ENCODE results near the gene ZBTB32.
"Not testable (repeated sequence)": the region's sequence is repeated elsewhere in the genome, so short reads cannot be mapped to it uniquely, and the experiment has no call there.

The ZBTB32 gene

GRCh38 chr19:35704218-35704617, at the start of gene ZBTB32:
ZBTB32 (plus strand) TSS chr19:35704558; CDS start chr19:35714627, 10,069 bp downstream.
- no peak for DNase-seq

GRCh38 chr19:35654828-35655227, 49.5 kb upstream of the ZBTB32 start:
- DNase-seq = not testable (repeated sequence)

- DNase-seq = no peak
These were observed 48.8 kb upstream of the ZBTB32 start for GRCh38 chr19:35655600-35655999.

GRCh38 chr19:35656700-35657099, 47.7 kb upstream of the ZBTB32 start:
- no peak for DNase-seq

GRCh38 chr19:35657904-35658700, 46.3 kb upstream of the ZBTB32 start:
- DNase-seq = no peak

- DNase-seq = no peak
These were observed 42.4 kb upstream of the ZBTB32 start for GRCh38 chr19:35661995-35662340.

- no peak for DNase-seq
These were observed 40.4 kb upstream of the ZBTB32 start for GRCh38 chr19:35663981-35664380.

- no peak for DNase-seq
These were observed 39.2 kb upstream of the ZBTB32 start for GRCh38 chr19:35665157-35665556.

GRCh38 chr19:35665604-35666003, 38.8 kb upstream of the ZBTB32 start:
- DNase-seq = no peak

- DNase-seq = no peak
These were observed 38.0 kb upstream of the ZBTB32 start, which contains the start of gene UPK1A for GRCh38 chr19:35666251-35666913. UPK1A (plus strand) TSS chr19:35666517; CDS start chr19:35666813, 296 bp downstream.

- DNase-seq = no peak
These were observed 34.8 kb upstream of the ZBTB32 start for GRCh38 chr19:35669566-35669965.

- no peak for DNase-seq
These were observed 34.4 kb upstream of the ZBTB32 start for GRCh38 chr19:35669974-35670373.

- no peak for DNase-seq
These were observed 33.7 kb upstream of the ZBTB32 start for GRCh38 chr19:35670686-35671085.

- DNase-seq = no peak
These were observed 32.5 kb upstream of the ZBTB32 start for GRCh38 chr19:35671818-35672217.

GRCh38 chr19:35673121-35673804, 31.1 kb upstream of the ZBTB32 start:
- no peak for DNase-seq

GRCh38 chr19:35675589-35676140, 28.7 kb upstream of the ZBTB32 start:
- DNase-seq = no peak

GRCh38 chr19:35689836-35690235, 14.5 kb upstream of the ZBTB32 start:
- DNase-seq = no peak

GRCh38 chr19:35691106-35691505, 13.3 kb upstream of the ZBTB32 start:
- not testable (repeated sequence) for DNase-seq

GRCh38 chr19:35692010-35692409, 12.3 kb upstream of the ZBTB32 start:
- DNase-seq = no peak

GRCh38 chr19:35693422-35693821, 10.9 kb upstream of the ZBTB32 start:
- no peak for DNase-seq

- DNase-seq = peak; percentile 87
These were observed 10.3 kb upstream of the ZBTB32 start for GRCh38 chr19:35693835-35694599.

- DNase-seq = no peak
These were observed 8.4 kb upstream of the ZBTB32 start for GRCh38 chr19:35695895-35696422.
